NCI-H69 (cell line): ENCODE results near the gene ZNF337.

Experiments
- DNase-seq: peaks from one replicate; lab custom pipeline; 2025; lab: John Stamatoyannopoulos, UW

The ZNF337 gene

GRCh38 chr20:25629816-25630499 is 66.7 kb downstream of the ZNF337 start:
- no peak for DNase-seq

- DNase-seq: no peak
Observed at GRCh38 chr20:25626779-25627178, 69.9 kb downstream of the ZNF337 start.

- DNase-seq: no peak
Observed at GRCh38 chr20:25624500-25624939, 72.1 kb downstream of the ZNF337 start.
